WI38 (cell line): ENCODE measurements around the gene PGS1.
A peak's percentile ranks its signal among the peaks of the same experiment; 100 is the strongest.
"Not testable (repeated sequence)": the region's sequence is repeated elsewhere in the genome, so short reads cannot be mapped to it uniquely, and the experiment has no call there.

ENCODE experiments used
- H3K4me3 ChIP-seq: 2 replicates; pipeline ENCODE4 v1.5.1; 2011; ENCODE audit warnings: low read depth, mild to moderate bottlenecking, control low read depth, low read length
- CTCF ChIP-seq: IDR thresholded peaks from 2 replicates; pipeline ENCODE4 v1.5.1; 2012; ENCODE audit warnings: low read depth, mild to moderate bottlenecking, control low read depth, low read length

PGS1 gene

GRCh38 chr17:78378225-78379130, at the start of gene PGS1:
PGS1 (plus strand) TSS chr17:78378649; CDS start chr17:78378666, 17 bp downstream.
- no peak for TF ChIP-seq CTCF
- H3K4me3 ChIP-seq: peak within 1 kb of the TSS; percentile 95

- H3K4me3 ChIP-seq: no peak overlapping the region
- no peak for TF ChIP-seq CTCF
Observed at GRCh38 chr17:78329263-78330059, 49.0 kb upstream of the PGS1 start.

GRCh38 chr17:78330570-78331224, 47.8 kb upstream of the PGS1 start:
- H3K4me3 ChIP-seq: no peak overlapping the region
- TF ChIP-seq CTCF: no peak

- not testable (repeated sequence) for H3K4me3 ChIP-seq
Observed at GRCh38 chr17:78331355-78331754, 47.1 kb upstream of the PGS1 start.

- H3K4me3 ChIP-seq: no peak overlapping the region
- no peak for TF ChIP-seq CTCF
Observed at GRCh38 chr17:78332991-78333390, 45.5 kb upstream of the PGS1 start.

- TF ChIP-seq CTCF: no peak
- no peak overlapping the region for H3K4me3 ChIP-seq
Observed at GRCh38 chr17:78335209-78335608, 43.2 kb upstream of the PGS1 start.

- H3K4me3 ChIP-seq: no peak overlapping the region
- TF ChIP-seq CTCF: no peak
Observed at GRCh38 chr17:78337244-78338109, 41.0 kb upstream of the PGS1 start.
